Stimulated activated CD4-positive, alpha-beta T cell treated with anti-CD3 and anti-CD28 coated beads, TNF-alpha, amount 100 ng/mL, for 48 hours (primary cell): ENCODE measurements around the gene DNAH14.
"Not testable (repeated sequence)": the region's sequence is repeated elsewhere in the genome, so short reads cannot be mapped to it uniquely, and the experiment has no call there.

Experiments
- DNase-seq, 3 donors: peaks; one replicate each; pipeline ENCODE4 v3.0.0-alpha.2; 2020; ENCODE audit warnings: low read depth in 3 of 3

The DNAH14 gene

DNA sequence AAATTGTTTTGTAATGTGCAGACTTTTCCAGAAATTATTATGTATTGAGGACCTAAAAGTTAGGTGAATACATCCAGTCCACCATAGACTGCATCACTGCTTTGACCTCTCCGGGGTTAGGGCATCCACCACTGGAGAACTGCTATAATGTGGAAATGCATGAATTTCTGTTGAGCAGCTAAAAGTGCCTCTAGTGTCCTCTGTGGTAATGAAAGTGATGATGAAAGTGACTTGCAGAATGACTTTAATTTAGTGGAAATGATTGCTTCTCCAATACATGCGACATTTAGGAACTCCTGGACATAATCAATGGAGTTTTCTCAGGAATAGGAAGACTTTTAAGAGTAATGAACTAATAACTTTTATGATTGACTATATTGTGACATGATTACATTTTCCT, 327.6 kb downstream of the DNAH14 start:
- no peak for DNase-seq

DNA sequence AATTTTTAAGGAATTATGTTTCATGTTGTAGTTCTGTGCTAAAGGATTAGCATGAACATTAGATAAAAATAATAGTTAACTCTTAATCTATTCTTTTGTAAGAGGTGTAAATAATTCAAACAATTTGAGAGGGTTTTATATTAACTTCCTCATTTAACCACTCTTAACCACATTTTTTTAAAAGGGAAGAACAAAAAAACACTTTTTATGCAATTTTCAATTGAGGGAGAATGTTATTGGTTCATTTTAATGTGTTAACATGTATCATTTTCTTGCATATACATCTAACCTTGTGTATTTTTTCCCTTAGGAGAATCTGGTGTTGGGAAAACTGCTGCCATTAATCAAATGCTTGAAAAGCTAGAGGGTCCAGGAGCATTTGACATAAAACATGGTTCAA, 329.3 kb downstream of the DNAH14 start:
- DNase-seq: no peak

DNA sequence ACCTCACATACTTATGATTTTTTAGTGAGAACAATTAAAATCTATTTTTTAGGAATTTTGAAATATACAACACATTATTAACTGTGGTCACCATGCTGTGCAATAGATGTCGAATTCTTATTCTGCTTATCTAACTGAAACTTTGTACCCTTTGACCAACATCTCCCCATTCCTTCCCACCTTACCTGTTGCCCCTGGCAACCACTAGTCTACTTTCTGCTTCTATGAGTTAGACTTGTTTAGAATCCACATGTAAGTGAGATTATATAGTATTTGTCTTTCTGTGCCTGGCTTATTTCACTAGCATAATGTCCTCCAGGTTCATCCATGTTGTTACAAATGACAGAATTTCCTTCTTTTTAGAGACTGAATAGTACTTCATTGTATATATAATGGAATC, 330.1 kb downstream of the DNAH14 start:
- DNase-seq: no peak

DNA sequence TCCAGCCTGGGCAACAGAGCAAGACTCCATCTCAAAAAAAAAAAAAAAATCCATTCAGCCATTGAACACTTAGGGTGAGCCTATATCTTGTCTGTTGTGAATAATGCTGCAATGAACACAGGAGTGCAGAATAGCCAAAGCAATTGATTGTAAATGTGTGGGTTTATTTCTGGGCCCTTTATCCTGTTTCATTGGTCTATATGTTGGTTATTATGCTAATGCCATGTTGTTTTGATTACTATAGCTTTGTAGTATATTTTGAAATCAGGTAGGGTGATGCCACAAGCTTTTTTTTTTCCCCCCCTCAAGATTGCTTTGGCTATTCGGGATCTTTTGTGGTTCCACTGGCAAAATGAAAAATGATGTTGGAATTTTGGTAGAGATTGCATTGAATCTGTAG, 330.8 kb downstream of the DNAH14 start:
- DNase-seq: no peak

DNA sequence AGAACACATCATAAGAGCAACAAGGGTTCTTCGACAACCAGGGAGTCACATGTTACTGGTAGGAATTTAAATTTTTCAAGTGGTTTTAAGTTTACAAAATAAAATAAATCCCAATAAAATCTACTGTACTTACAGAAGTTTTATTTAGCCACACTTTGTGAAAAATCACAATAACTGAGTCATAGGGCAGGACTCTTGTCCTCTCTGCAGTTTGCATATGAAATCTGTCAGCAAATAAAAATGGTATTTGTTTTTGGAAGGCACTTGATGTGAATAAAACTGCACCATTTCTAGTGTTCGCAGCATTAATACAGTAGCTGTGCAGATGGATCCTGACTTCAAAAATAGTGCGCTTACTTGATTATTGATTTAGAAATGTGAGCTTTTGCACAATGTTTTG, 348.0 kb downstream of the DNAH14 start:
- no peak for DNase-seq

DNA sequence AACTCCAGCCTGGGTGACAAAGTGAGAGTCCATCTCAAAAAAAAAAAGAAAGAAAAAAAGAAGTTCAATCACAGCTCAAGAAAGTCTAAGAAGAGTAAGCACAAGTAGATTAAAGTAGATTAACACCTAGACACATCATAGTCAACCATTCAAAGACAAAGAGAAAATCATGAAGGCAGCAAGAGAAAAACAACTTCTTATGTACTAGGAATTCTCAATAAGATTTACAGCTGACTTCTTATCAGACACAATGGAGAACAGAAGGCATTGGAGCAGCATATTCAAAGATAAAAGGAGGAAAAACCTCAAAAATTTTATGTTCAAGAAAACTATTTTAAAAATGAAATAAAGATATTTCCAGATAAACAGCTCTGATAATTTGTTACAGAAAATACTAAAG, 351.1 kb downstream of the DNAH14 start:
- DNase-seq: no peak

DNA sequence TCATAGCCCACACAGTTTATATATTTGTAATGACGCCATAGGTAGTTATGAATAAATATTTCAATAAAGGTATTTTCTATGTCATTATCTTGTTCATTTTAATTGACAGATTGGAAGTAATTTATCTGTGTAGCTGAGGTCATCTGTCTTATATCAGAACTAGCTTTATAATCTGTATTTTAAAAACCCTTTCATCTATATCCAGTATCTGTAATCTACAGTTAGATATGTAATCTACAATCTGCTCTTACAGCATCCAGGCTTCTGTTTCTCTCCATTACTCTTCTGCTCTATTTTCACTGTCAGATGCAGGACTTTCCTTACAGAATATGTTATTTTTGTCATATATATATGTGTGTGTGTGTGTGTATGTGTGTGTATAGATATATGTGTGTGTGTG, 360.8 kb downstream of the DNAH14 start:
- no peak for DNase-seq

DNA sequence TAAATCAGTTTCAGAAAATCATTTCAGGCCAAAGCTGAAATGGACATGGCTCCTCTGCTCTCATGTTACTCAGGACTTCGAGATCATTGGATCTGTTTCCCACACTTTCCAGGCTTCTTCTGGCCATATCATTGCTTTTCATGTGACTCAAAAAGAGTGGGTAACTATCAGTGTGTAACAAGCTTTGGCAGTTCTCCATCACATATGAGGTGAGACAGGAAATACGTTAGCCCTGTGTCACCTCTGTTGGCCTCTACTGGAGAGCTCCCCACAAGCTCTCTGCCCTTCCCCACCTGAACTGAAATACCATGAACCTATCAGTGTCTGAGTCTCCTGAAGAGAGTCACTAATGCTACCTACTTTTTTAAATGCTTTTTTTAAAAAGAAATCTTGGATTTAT, 370.1 kb downstream of the DNAH14 start:
- no peak for DNase-seq

DNA sequence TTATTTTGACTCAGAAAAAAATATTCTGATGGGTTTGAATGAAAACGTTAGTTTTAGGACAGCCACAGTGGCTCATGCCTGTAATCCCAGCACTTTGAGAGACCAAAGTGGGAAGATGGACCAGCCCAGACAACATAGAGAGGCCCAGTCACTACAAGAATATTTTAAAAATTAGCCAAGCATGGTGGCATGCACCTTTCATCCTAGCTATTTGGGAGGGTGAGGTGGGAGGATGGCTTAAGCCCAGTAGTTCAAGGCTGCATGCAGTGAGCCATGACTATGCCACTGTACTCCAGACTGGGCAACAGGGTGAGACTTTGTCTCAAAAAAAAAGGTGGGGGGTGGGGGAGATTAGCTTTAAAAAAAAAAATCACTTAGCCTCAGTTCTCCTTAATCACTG, 370.9 kb downstream of the DNAH14 start:
- DNase-seq: no peak

DNA sequence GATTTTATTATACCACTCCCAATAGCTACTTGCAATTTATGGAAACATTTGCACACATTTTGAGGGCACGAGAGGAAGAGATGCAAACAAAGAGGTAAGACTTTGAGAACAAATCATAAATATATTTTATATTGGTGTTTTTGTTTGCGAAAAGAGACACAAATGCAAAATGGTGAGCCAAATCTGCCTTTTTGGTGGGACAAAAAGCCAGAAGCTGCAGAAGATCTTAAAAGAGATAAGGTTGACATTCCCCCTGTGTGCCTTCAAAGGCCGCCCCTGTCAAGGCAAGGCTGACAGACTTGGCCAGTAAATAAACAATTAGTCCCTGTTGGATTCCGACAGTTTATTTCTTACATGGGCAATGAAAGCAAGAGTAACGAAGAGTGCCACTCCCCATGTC, 375.5 kb downstream of the DNAH14 start:
- DNase-seq: no peak

DNA sequence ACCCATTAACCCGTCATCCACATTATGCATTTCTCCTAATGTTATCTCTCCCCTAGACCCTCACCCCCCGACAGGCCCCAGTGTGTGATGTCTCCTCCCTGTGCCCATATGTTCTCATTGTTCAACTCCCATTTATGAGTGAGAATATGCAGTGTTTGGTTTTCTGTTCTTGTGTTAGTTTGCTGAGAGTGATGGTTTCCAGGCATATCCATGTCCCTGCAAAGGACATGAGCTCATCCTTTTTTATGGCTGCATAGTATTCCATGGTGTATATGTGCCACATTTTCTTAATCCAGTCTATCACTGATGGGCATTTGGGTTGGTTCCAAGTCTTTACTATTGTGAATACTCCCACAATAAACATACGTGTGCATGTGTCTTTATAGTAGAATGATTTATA, 381.1 kb downstream of the DNAH14 start:
- not testable (repeated sequence) for DNase-seq

DNA sequence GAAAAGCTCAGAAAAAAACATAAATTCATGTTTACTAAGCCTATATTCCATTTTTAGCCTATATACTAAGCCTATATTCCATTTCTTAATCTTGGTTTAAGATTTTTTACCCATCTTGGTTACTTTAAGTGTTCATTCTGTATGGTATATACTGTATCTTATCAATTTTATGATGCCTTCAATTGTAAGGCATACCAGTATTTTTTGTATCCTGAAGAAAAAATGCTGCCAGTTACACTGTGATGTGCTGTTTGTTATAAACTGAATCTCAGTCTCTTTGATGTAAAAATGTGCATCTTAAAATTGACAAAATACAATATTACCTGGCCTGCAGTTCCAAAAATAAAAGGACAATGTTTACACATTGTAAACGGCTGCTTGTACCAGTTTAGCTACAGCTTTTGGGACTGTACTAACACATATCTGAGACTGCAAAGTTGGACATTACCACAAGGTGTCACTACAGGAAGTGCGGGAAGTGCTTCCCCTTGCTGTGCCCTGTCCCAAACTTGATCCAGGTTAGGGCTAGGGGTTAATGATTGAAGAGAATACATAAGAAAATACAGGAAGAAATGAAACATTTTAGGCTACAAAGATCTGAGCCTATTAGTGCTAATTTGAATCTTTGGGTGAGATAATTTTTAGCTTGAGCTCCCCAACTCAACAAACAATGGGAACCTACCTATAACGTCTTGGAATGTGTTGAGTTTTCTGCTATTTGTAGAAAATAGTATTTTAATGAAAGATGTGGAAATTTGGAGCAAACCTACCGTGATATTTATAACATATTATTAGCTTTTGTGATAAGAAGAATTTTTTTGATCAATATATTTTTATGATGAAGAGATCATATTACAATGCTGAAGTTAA, 389.5 kb downstream of the DNAH14 start:
- DNase-seq: peak in 1 of 3 donors; percentile 4

DNA sequence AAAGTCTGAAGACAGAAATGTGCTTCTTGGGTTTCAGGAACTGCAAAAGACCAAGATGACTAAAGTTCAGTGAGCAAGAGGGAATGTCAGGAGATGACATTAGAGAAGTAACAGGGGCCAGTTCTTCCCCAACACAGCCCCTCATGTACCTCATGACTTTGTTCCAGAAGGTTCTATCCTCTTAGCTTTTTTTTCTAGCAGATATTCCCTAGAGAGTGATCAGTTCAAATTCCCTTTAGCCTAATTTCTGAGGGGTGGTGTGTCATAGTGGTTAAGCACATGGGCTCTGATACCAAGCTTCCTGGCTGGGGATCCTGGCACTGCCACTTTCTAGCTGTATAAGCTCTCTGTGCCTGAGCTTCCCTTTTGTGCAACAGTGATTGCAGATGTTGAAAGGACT, 390.4 kb downstream of the DNAH14 start:
- no peak for DNase-seq

DNA sequence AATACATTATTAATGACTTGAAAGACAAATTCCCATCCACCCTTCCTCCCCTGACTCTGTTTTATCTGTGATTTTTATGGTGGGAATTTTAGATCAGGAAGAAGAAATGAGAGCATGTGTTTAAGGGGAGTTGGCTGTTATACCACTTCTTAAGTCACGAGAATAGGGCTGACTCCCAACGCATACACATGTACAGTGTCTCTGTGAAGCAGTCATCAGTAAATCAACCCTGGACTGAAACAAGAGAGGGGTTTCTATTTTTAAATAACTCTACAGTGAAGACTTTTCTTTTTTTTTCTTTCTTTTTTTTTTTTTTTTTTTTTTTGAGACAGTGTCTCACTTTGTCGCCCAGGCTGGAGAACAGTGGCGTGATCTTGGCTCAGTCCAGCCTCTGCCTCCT, 392.3 kb downstream of the DNAH14 start:
- DNase-seq: no peak

DNA sequence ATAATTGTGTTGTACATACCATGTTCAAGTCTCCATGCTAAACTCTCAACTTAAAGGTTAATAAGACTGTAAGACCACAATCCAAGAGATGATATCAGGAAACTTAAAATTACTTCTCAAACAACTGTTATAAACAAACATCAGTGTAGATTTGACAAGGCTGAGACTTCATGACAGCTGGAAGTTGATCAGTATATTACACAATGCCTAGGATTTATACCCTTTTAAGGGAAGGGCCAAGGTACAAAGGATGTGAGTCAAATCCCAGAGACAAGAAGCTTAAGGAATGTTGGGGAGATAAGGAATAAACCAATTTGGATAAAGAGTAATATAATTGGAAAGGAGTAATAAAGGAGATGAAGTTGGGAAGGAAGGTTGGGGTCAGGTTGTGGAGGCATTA, 399.6 kb downstream of the DNAH14 start:
- no peak for DNase-seq

DNA sequence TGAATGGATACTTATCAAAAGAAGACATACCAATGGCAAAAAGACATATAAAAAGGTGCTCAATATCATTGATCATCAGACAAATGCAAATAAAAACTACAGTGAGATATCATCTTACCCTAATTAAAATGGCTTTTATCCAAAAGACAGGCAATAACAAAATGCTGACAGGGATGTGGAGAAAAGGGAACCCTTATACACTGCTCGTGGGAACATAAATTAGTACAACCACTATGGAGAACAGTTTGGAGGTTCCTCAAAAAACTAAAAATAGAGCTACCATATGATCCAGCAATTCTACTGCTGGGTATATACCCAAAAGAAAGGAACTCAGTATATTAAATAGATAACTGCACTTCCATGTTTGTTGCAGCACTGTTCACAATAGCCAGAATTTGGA, 400.5 kb downstream of the DNAH14 start:
- DNase-seq: not testable (repeated sequence)

DNA sequence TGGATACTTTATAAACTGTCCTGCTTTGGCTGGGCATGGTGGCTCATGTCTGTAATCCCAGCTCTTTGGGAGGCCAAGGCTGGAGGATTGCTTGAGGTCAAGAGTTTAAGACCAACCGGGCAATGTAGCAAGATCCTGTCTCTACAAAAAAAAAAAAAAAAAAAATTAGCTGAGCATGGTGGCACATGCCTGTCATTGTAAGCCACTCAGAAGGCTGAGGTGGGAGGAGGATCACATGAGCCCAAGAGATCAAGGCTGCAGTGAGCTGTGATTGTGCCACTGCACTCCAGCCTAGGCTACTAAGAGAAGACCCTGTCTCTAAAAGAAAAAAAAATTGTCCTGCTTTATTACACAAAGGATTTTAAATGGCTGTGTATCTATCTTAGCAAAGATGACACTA, 403.2 kb downstream of the DNAH14 start:
- no peak for DNase-seq

DNA sequence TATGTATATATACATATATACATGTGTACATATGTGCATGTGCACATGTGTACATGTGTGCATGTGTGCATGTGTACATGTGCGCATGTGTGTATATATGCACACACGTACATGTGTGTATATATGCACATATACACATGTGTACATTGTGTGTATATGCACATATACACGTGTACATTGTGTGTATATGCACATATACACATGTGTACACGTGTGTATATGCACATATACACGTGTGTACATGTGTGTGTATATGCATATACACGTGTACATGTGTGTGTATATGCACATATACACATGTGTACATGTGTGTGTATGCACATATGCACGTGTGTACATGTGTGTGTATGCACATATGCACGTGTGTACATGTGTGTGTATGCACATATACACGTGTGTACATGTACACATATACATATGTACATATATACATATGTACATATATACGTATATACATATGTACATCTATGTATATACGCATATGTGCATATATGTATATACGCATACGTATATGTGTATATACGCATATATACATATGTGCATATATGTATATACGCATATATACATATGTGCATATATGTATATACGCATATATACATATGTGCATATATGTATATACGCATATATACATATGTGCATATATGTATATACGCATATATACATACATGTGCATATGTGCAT, 405.8 kb downstream of the DNAH14 start:
- not testable (repeated sequence) for DNase-seq

DNA sequence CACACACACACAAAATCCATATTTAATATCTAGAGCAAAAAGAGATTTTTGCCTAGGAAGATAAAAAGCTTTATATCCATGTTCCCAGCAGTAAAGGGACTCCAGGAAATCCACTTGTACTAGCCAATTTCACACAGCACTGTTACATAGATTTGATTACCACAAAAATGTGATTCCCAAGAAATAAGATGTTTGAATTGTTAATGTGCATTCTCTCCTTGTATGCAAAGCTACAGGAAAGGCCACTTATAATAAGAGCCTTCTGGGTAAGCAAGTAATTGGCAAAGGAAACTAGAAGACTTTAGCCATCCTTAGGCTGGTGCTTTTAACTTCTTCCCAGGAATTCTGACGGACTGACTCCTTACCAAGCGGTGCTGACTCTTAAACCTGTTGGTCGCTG, 409.1 kb downstream of the DNAH14 start:
- DNase-seq: no peak

DNA sequence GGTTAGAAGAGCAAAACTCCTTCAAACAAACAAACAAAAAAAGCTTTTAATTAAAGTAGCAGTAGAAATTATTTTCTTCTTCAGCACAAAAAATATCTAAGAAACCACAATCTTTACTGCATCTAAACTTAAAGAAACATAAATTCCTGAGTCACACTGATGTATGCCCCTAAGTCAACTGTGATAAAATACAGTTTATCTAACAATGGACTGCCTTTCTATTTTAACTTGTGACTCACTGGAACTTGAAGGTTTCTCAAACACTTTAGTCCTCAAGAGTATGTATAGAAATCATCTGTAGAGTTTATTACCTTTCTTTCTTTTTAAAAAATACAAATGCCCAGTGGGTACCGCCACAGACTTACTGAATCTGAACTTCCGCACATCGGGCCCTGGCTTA, 412.2 kb downstream of the DNAH14 start:
- no peak for DNase-seq

DNA sequence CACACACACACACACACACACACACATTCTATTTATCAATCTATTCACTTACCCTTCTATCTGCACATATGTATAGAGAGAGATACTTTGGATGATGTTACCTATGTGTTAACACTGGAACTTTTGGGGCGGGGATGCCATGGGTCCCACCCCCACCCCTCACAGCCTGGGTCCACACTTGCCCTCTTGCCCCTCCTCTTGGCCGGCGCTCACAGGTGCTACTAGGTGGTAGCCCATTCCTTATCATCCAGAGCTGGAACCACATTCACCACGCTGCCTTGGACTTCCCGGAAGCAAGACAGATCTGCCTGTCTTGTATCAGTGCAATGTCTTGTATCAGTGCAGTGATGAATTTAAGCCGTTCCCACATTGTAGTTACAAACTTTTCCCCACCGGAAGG, 413.2 kb downstream of the DNAH14 start:
- no peak for DNase-seq

DNA sequence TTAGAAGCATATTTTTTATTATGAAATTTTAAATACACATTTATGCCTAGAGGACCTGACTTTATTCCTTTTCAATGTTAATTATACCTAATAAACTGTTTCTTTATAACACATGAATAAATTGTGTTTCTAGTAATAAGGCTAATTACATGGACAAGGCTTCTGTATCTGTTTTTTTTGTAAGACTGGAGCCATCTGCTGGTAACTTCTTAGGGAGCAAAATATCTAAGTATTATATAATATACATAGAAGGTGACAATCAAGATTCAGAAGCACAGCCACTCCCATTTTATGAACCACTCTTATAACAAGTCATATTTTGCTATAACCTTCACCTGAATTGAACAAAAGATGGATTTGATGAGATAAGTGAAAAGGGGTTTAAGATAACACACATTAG, 414.1 kb downstream of the DNAH14 start:
- no peak for DNase-seq

DNA sequence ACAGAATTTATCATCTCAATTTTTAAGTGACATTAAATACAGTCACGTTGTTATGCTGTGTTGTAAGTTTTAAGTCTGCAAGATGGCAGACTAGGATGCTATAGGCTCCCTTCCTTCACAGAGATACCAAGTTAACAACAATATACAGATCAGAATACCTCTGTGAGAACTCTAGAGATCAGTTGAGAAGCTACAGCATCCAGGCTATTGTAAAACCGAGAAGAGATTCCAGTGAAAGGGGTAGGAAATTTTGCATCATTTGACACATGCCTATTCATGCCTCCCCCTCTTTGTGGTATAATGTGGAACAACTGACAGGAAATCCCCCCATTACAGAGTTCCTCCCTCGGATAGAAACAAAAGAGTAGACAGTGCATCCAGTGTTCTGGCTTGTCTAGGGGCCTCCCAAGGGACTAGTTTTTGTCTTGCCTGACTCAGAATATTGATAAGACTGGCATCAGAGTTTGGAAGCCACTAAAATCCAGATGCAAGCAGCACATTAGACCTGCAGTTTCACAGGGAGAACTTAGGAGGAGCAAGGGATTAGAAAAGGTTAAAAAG, 417.7 kb downstream of the DNAH14 start:
- no peak for DNase-seq
